H9 (cell line): ENCODE results near the gene FAM78A. TPM values are rescaled to one million over a fixed set of nuclear protein-coding genes. Genes with fewer than 3 reads are reported as not detected.

ENCODE experiments used
- DNase-seq: peaks from one replicate; pipeline ENCODE4 v3.0.0-alpha.2; 2017
- H2AFZ ChIP-seq: one replicate; pipeline ENCODE4 v1.6.1; 2013; ENCODE audit warnings: mild to moderate bottlenecking, low read length, control low read depth, moderate library complexity
- H2AK5ac ChIP-seq: 2 replicates; pipeline ENCODE4 v1.6.1; 2013; ENCODE audit warnings: low read length, control low read depth, mixed read lengths; ENCODE audit not compliant: insufficient read length
- H2BK120ac ChIP-seq: one replicate; pipeline ENCODE4 v1.6.1; 2013; ENCODE audit warnings: low read depth, mild to moderate bottlenecking, low read length, control low read depth, inconsistent platforms; ENCODE audit not compliant: poor library complexity, severe bottlenecking
- H2BK12ac ChIP-seq: 2 replicates; pipeline ENCODE4 v1.6.1; 2013; ENCODE audit warnings: low read length, control low read depth, mixed read lengths, low read depth; ENCODE audit not compliant: insufficient read length
- H2BK15ac ChIP-seq: 2 replicates; pipeline ENCODE4 v1.6.1; 2013; ENCODE audit warnings: low read depth, low read length, control low read depth
- H2BK20ac ChIP-seq: one replicate; pipeline ENCODE4 v1.6.1; 2013; ENCODE audit warnings: low read depth, mild to moderate bottlenecking, low read length, control low read depth, inconsistent platforms; ENCODE audit not compliant: poor library complexity, severe bottlenecking
- H2BK5ac ChIP-seq: 2 replicates; pipeline ENCODE4 v1.6.1; 2013; ENCODE audit warnings: low read length, control low read depth, mixed read lengths; ENCODE audit not compliant: insufficient read length
- H3K14ac ChIP-seq: 2 replicates; pipeline ENCODE4 v1.6.1; 2013; ENCODE audit warnings: low read length, control low read depth; ENCODE audit not compliant: insufficient read depth
- H3K18ac ChIP-seq: 2 replicates; pipeline ENCODE4 v1.6.1; 2013; ENCODE audit warnings: low read depth, mild to moderate bottlenecking, mixed read lengths, low read length, control low read depth; ENCODE audit not compliant: insufficient read length
- H3K23ac ChIP-seq: 2 replicates; pipeline ENCODE4 v1.6.1; 2013; ENCODE audit warnings: low read length, control low read depth, mixed read lengths, low read depth; ENCODE audit not compliant: insufficient read length
- H3K23me2 ChIP-seq: 2 replicates; pipeline ENCODE4 v1.6.1; 2013; ENCODE audit warnings: low read depth, mild to moderate bottlenecking, mixed read lengths, low read length, control low read depth; ENCODE audit not compliant: insufficient read length, poor library complexity, severe bottlenecking
- H3K27ac ChIP-seq: 2 replicates; pipeline ENCODE4 v1.5.1; 2013; ENCODE audit warnings: low read length, control low read depth, mixed read lengths, low read depth; ENCODE audit not compliant: insufficient read length
- H3K27me3 ChIP-seq: 2 replicates; pipeline ENCODE4 v1.6.1; 2013; ENCODE audit warnings: low read length, control low read depth, inconsistent platforms; ENCODE audit not compliant: insufficient read depth
- H3K4ac ChIP-seq: 2 replicates; pipeline ENCODE4 v1.6.1; 2013; ENCODE audit warnings: low read depth, mild to moderate bottlenecking, control low read depth, inconsistent platforms, low read length, moderate library complexity
- H3K4me1 ChIP-seq: 2 replicates; pipeline ENCODE4 v1.6.1; 2013; ENCODE audit warnings: low read length, control low read depth, inconsistent platforms; ENCODE audit not compliant: insufficient read depth
- H3K4me2 ChIP-seq: 2 replicates; pipeline ENCODE4 v1.6.1; 2013; ENCODE audit warnings: low read length, control low read depth, mixed read lengths; ENCODE audit not compliant: insufficient read length, insufficient read depth
- H3K56ac ChIP-seq: 2 replicates; pipeline ENCODE4 v1.6.1; 2013; ENCODE audit warnings: low read depth, mild to moderate bottlenecking, mixed read lengths, low read length, control low read depth; ENCODE audit not compliant: insufficient read length
- H3K79me1 ChIP-seq: 2 replicates; pipeline ENCODE4 v1.6.1; 2013; ENCODE audit warnings: low read depth, mild to moderate bottlenecking, moderate library complexity, low read length, control low read depth, inconsistent platforms; ENCODE audit not compliant: insufficient read depth, poor library complexity, severe bottlenecking
- H3K79me2 ChIP-seq: 2 replicates; pipeline ENCODE4 v1.6.1; 2013; ENCODE audit warnings: low read length, control low read depth, inconsistent platforms; ENCODE audit not compliant: insufficient read depth
- H3K9ac ChIP-seq: 2 replicates; pipeline ENCODE4 v1.6.1; 2013; ENCODE audit warnings: low read length, control low read depth, mixed read lengths; ENCODE audit not compliant: insufficient read length; ENCODE audit errors: extremely low read depth
- H3K9me3 ChIP-seq: one replicate; pipeline ENCODE4 v1.6.1; 2013; ENCODE audit warnings: low read depth, low read length, inconsistent platforms; ENCODE audit not compliant: control insufficient read depth
- H3T11ph ChIP-seq: one replicate; pipeline ENCODE4 v1.6.1; 2013; ENCODE audit warnings: mild to moderate bottlenecking, low read length, control low read depth, inconsistent platforms
- H4K20me1 ChIP-seq: one replicate; pipeline ENCODE4 v1.6.1; 2013; ENCODE audit not compliant: control insufficient read depth, insufficient read length, insufficient read depth
- H4K5ac ChIP-seq: 2 replicates; pipeline ENCODE4 v1.6.1; 2013; ENCODE audit warnings: low read depth, mild to moderate bottlenecking, mixed read lengths, low read length, control low read depth; ENCODE audit not compliant: insufficient read length
- H4K8ac ChIP-seq: replicated peaks from 2 replicates; pipeline ENCODE4 v1.6.1; 2013; ENCODE audit warnings: low read length, control low read depth, mixed read lengths, low read depth; ENCODE audit not compliant: insufficient read length
- H4K91ac ChIP-seq: 2 replicates; pipeline ENCODE4 v1.6.1; 2013; ENCODE audit warnings: low read depth, mild to moderate bottlenecking, moderate library complexity, mixed read lengths, low read length, control low read depth; ENCODE audit not compliant: insufficient read length
- H3K27ac Mint-ChIP-seq, 3 experiments: 2 replicates in 2 of 3; 3 replicates in 1 of 3; pipeline ENCODE4 v1.8.0; 2020 to 2021; ENCODE audit warnings: mixed read lengths in 3 of 3, mild to moderate bottlenecking in 1 of 3, moderate library complexity in 1 of 3
- H3K27me3 Mint-ChIP-seq: 2 replicates; pipeline ENCODE4 v1.8.0; 2021; ENCODE audit warnings: low read depth, mild to moderate bottlenecking, moderate library complexity, mixed read lengths
- H3K36me3 Mint-ChIP-seq, 3 experiments: 2 replicates in 2 of 3; 3 replicates in 1 of 3; pipeline ENCODE4 v1.8.0; 2020 to 2021; ENCODE audit warnings: low read depth in 3 of 3, mixed read lengths in 3 of 3; ENCODE audit not compliant: insufficient read depth in 1 of 3
- H3K4me1 Mint-ChIP-seq, 2 experiments: 2 replicates each; pipeline ENCODE4 v1.8.0; 2020; ENCODE audit warnings: mixed read lengths in 2 of 2
- H3K4me3 Mint-ChIP-seq, 2 experiments: 2 replicates in 1 of 2; 3 replicates in 1 of 2; pipeline ENCODE4 v1.8.0; 2020 to 2021; ENCODE audit warnings: mild to moderate bottlenecking in 2 of 2, mixed read lengths in 2 of 2, moderate library complexity in 1 of 2
- H3K9me3 Mint-ChIP-seq, 2 experiments: 2 replicates in 1 of 2; 3 replicates in 1 of 2; pipeline ENCODE4 v1.8.0; 2020; ENCODE audit warnings: mild to moderate bottlenecking in 2 of 2, mixed read lengths in 2 of 2, moderate library complexity in 1 of 2
- WGBS: extraction: QIAGEN DNeasy Blood & Tissue Kit; methylation state at CpG from one replicate; pipeline ENCODE4 v1.1.7; 2013; ENCODE audit warnings: missing lambda C conversion rate, low lambda C conversion rate, mixed read lengths; ENCODE audit not compliant: insufficient read length; ENCODE audit errors: extremely low coverage; 5-methylcytosine and 5-hydroxymethylcytosine counted together
- total RNA-seq: library from RNA; stranded (reverse); gene quantifications from 2 replicates; pipeline ENCODE4 v1.2.1, GENCODE V29; 2021
- TF ChIP-seq, protein P1 (sequence below): fragments of 200-600 bp; sonication (generic); conservative IDR thresholded peaks from 3 replicates; pipeline ENCODE4 v1.8.0; 2021; ENCODE audit warnings: antibody characterized with exemption, mild to moderate bottlenecking

Gene FAM78A
- total RNA-seq, 1 experiment from 2014 or later = 1.9 TPM

DNA sequence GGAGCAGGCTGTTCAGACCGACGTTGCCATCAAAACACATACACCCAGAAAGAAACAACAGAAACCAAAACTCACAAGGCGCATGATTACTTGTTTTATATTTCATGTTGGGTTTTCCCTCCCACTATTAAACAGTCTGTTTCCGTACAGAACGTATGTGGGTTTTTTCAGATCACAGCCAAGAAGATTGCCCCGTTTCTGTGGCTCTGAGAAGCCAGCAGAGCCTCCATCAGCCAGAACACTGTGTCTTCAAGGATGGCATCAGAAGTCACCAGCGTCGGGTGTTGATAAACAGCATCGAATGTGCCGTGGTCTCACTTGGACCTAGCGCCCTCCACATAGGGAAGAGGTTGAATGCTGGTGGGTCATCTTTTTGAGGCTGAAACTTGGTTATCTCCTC, 42.8 kb downstream of the FAM78A start:
- no peak overlapping the region for H3K27ac Mint-ChIP-seq

More for the DNA sequence above, 42.8 kb downstream of the FAM78A start:
- H2BK12ac ChIP-seq = no peak overlapping the region
- H4K8ac ChIP-seq = no peak overlapping the region
- no peak overlapping the region for H4K5ac ChIP-seq
- no peak overlapping the region for H3K14ac ChIP-seq
- H3K36me3 Mint-ChIP-seq = peaks cover 15 to 56% (median 49%) of the 10 kb centered on the region in 3 experiments; a peak in 6 of 7 replicates
- no peaks in the 10 kb centered on the region for H3K9me3 ChIP-seq
- H3K18ac ChIP-seq = no peak overlapping the region
- no peak overlapping the region for H2BK20ac ChIP-seq
- no peak overlapping the region for H3K9ac ChIP-seq
- no peaks in the 10 kb centered on the region for H3K9me3 Mint-ChIP-seq
- no peak overlapping the region for H4K91ac ChIP-seq
- H3K23me2 ChIP-seq = no peaks in the 10 kb centered on the region
- no peak overlapping the region for H3T11ph ChIP-seq
- no peak overlapping the region for H2BK15ac ChIP-seq
- no peaks in the 10 kb centered on the region for H4K20me1 ChIP-seq
- TF ChIP-seq, protein P1, sequence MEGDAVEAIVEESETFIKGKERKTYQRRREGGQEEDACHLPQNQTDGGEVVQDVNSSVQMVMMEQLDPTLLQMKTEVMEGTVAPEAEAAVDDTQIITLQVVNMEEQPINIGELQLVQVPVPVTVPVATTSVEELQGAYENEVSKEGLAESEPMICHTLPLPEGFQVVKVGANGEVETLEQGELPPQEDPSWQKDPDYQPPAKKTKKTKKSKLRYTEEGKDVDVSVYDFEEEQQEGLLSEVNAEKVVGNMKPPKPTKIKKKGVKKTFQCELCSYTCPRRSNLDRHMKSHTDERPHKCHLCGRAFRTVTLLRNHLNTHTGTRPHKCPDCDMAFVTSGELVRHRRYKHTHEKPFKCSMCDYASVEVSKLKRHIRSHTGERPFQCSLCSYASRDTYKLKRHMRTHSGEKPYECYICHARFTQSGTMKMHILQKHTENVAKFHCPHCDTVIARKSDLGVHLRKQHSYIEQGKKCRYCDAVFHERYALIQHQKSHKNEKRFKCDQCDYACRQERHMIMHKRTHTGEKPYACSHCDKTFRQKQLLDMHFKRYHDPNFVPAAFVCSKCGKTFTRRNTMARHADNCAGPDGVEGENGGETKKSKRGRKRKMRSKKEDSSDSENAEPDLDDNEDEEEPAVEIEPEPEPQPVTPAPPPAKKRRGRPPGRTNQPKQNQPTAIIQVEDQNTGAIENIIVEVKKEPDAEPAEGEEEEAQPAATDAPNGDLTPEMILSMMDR = no peak
- no peaks in the 10 kb centered on the region for H3K27me3 ChIP-seq
- no peaks in the 10 kb centered on the region for H3K79me2 ChIP-seq
- no peak overlapping the region for H3K56ac ChIP-seq
- no peak overlapping the region for H3K4ac ChIP-seq
- no peak overlapping the region for H2BK5ac ChIP-seq
- DNase-seq = no peak
- no peak overlapping the region for H2AFZ ChIP-seq
- WGBS = no CpG with 5 or more reads among the region's 11 CpGs
- peaks cover 6% of the 10 kb centered on the region; the same call in 1 of the 2 replicates for H3K4me1 ChIP-seq
- H3K4me1 Mint-ChIP-seq = peaks cover 14 to 17% of the 10 kb centered on the region in 2 experiments
- H3K4me3 Mint-ChIP-seq = no peak overlapping the region
- H2AK5ac ChIP-seq = no peak overlapping the region
- no peak overlapping the region for H2BK120ac ChIP-seq
- H3K27ac ChIP-seq = no peak overlapping the region
- no peak overlapping the region for H3K4me2 ChIP-seq
- H3K27me3 Mint-ChIP-seq = no peaks in the 10 kb centered on the region
- no peak overlapping the region for H3K23ac ChIP-seq
- no peaks in the 10 kb centered on the region for H3K79me1 ChIP-seq
